ENCODE data around the gene LONP2. TPM values are rescaled to one million over a fixed set of nuclear protein-coding genes. Genes with fewer than 3 reads are reported as not detected.

Gene LONP2
- total and polyA plus RNA-seq, 2 experiments from 2014 or later = 12.4 to 25.2 TPM

DNA sequence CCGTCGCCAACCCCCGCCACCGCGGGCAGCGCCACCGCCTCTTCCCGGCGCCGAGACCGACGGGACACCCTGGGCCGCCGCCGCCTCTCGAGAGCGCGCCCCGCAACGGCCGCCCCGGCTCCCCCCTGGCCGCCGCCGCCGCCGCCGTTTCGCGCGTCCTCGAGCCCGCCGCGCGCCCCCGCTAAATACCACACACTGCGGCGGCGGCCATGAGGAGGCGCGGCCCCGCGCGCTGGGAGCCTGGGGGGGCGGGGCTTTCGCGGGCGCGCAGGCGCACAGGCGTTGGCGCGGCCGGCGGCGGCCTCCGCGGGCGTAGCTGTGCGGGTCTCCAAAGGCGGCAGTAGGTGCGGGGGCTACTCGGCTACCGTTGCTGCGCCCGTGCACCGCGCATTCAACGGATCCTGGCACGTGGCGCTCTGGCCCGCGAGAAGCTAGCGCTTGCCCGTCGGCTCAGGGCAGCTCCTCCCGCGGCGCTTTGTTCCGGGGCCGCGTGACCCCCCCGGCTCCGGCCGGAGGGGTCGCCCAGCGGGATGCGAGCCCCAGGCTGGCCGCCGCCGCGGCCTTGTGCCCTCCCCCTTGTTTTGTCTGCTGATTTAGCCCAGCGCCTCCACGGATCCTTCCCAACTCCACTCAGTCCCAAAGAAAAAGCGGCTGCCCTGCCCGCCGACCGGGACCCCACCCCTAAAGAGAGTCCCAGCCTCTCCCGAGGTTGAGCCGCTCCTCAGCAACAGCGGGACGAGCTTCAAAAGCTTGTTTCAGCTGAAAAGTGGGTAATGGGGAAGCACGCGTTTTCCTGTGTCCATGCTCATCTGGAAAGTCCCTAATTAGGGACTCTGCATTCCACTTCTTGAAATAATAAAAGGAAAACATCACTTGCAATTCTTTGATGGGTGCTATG, 141.4 kb downstream of the LONP2 start, which contains the start of gene SIAH1:
TSS of gene SIAH1 (minus strand) at position 161 of the 898 bp plus-strand sequence. CDS start 22,985 bp downstream, outside the sequence.
- no peaks in the 10 kb centered on the region for H3K27me3 ChIP-seq (ENCODE audit: insufficient read depth)
- H3K36me3 Mint-ChIP-seq (ENCODE audit: low read depth) = peaks cover 3% of the 10 kb centered on the region; the same call in 2 of the 3 replicates
- DNase-seq (ENCODE audit: low spot score) (peak; percentile 89), ATAC-seq (peak; percentile 78)
- H2AFZ ChIP-seq = no peak within 1 kb of the TSS
- H3F3A ChIP-seq (replicated peaks; ENCODE audit: low read depth) = peaks cover 15% of the 10 kb centered on the region
- H3K4me1 ChIP-seq (ENCODE audit: insufficient read depth) = peaks cover 32% of the 10 kb centered on the region
- peak within 1 kb of the TSS; percentile 78 for H3K4me3 ChIP-seq
- H3K4me2 ChIP-seq = peak within 1 kb of the TSS; percentile 90
- H3K79me2 ChIP-seq (replicated peaks; ENCODE audit: insufficient read depth) = peaks cover 40% of the 10 kb centered on the region
- H3K4me1 Mint-ChIP-seq = peaks cover 35% of the 10 kb centered on the region
- peak within 1 kb of the TSS; percentile 99 for H3K27ac Mint-ChIP-seq
- peaks cover under 1% of the 10 kb centered on the region; the same call in 1 of the 2 replicates for H4K20me1 ChIP-seq (replicated peaks; ENCODE audit: insufficient read depth)
- H3K4me3 Mint-ChIP-seq = peak within 1 kb of the TSS; percentile 92
- H3K27ac ChIP-seq (ENCODE audit: low read depth) = peak within 1 kb of the TSS; percentile 99
- no peaks in the 10 kb centered on the region for H3K9me3 Mint-ChIP-seq
- no peaks in the 10 kb centered on the region for H3K36me3 ChIP-seq (ENCODE audit: insufficient read depth)
- peaks cover 7% of the 10 kb centered on the region for H3K27me3 Mint-ChIP-seq (ENCODE audit: insufficient read depth, low read depth, poor library complexity)
- TF ChIP-seq ZNF114 (CRISPR knock-in tag; IDR thresholded peaks at IDR 0.05) (no peak), STAT1 (IDR thresholded peaks at IDR 0.05; ENCODE audit: unreplicated experiment) (no peak), ZNF331 (CRISPR knock-in tag; IDR thresholded peaks at IDR 0.05; ENCODE audit: low read depth) (no peak), POLR2AphosphoS5 (IDR thresholded peaks at IDR 0.05; ENCODE audit: low read depth) (peak; percentile 65; the same call in 1 of the 2 replicates), EZH2phosphoT487 (IDR thresholded peaks at IDR 0.05; ENCODE audit: unreplicated experiment) (no peak), JUNB (IDR thresholded peaks at IDR 0.05; ENCODE audit: unreplicated experiment) (no peak), EZH2 (IDR thresholded peaks at IDR 0.05; ENCODE audit: low read depth, unreplicated experiment) (no peak), CTCF (conservative IDR thresholded peaks at IDR 0.05; ENCODE audit: low read depth in 2 of 2) (no peak), NANOG (IDR thresholded peaks at IDR 0.05; ENCODE audit: borderline replicate concordance) (0 out of 2 replicates have a peak, but pooled peaks have one; percentile 4), CREB1 (CRISPR knock-in tag; IDR thresholded peaks at IDR 0.05; ENCODE audit: low read depth) (0 out of 2 replicates have a peak, but pooled peaks have one; percentile 18)
- TF ChIP-seq, protein P1, sequence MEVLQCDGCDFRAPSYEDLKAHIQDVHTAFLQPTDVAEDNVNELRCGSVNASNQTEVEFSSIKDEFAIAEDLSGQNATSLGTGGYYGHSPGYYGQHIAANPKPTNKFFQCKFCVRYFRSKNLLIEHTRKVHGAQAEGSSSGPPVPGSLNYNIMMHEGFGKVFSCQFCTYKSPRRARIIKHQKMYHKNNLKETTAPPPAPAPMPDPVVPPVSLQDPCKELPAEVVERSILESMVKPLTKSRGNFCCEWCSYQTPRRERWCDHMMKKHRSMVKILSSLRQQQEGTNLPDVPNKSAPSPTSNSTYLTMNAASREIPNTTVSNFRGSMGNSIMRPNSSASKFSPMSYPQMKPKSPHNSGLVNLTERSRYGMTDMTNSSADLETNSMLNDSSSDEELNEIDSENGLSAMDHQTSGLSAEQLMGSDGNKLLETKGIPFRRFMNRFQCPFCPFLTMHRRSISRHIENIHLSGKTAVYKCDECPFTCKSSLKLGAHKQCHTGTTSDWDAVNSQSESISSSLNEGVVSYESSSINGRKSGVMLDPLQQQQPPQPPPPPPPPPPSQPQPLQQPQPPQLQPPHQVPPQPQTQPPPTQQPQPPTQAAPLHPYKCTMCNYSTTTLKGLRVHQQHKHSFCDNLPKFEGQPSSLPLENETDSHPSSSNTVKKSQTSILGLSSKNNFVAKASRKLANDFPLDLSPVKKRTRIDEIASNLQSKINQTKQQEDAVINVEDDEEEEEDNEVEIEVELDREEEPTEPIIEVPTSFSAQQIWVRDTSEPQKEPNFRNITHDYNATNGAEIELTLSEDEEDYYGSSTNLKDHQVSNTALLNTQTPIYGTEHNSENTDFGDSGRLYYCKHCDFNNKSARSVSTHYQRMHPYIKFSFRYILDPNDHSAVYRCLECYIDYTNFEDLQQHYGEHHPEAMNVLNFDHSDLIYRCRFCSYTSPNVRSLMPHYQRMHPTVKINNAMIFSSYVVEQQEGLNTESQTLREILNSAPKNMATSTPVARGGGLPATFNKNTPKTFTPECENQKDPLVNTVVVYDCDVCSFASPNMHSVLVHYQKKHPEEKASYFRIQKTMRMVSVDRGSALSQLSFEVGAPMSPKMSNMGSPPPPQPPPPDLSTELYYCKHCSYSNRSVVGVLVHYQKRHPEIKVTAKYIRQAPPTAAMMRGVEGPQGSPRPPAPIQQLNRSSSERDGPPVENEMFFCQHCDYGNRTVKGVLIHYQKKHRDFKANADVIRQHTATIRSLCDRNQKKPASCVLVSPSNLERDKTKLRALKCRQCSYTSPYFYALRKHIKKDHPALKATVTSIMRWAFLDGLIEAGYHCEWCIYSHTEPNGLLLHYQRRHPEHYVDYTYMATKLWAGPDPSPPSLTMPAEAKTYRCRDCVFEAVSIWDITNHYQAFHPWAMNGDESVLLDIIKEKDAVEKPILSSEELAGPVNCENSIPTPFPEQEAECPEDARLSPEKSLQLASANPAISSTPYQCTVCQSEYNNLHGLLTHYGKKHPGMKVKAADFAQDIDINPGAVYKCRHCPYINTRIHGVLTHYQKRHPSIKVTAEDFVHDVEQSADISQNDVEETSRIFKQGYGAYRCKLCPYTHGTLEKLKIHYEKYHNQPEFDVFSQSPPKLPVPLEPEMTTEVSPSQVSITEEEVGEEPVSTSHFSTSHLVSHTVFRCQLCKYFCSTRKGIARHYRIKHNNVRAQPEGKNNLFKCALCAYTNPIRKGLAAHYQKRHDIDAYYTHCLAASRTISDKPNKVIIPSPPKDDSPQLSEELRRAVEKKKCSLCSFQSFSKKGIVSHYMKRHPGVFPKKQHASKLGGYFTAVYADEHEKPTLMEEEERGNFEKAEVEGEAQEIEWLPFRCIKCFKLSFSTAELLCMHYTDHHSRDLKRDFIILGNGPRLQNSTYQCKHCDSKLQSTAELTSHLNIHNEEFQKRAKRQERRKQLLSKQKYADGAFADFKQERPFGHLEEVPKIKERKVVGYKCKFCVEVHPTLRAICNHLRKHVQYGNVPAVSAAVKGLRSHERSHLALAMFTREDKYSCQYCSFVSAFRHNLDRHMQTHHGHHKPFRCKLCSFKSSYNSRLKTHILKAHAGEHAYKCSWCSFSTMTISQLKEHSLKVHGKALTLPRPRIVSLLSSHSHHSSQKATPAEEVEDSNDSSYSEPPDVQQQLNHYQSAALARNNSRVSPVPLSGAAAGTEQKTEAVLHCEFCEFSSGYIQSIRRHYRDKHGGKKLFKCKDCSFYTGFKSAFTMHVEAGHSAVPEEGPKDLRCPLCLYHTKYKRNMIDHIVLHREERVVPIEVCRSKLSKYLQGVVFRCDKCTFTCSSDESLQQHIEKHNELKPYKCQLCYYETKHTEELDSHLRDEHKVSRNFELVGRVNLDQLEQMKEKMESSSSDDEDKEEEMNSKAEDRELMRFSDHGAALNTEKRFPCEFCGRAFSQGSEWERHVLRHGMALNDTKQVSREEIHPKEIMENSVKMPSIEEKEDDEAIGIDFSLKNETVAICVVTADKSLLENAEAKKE (CRISPR knock-in tag; IDR thresholded peaks at IDR 0.05) = no peak
- TF ChIP-seq, protein P2, sequence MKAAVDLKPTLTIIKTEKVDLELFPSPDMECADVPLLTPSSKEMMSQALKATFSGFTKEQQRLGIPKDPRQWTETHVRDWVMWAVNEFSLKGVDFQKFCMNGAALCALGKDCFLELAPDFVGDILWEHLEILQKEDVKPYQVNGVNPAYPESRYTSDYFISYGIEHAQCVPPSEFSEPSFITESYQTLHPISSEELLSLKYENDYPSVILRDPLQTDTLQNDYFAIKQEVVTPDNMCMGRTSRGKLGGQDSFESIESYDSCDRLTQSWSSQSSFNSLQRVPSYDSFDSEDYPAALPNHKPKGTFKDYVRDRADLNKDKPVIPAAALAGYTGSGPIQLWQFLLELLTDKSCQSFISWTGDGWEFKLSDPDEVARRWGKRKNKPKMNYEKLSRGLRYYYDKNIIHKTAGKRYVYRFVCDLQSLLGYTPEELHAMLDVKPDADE (IDR thresholded peaks at IDR 0.05) = 0 out of 2 replicates have a peak, but pooled peaks have one; percentile 4
- TF ChIP-seq, protein P3, sequence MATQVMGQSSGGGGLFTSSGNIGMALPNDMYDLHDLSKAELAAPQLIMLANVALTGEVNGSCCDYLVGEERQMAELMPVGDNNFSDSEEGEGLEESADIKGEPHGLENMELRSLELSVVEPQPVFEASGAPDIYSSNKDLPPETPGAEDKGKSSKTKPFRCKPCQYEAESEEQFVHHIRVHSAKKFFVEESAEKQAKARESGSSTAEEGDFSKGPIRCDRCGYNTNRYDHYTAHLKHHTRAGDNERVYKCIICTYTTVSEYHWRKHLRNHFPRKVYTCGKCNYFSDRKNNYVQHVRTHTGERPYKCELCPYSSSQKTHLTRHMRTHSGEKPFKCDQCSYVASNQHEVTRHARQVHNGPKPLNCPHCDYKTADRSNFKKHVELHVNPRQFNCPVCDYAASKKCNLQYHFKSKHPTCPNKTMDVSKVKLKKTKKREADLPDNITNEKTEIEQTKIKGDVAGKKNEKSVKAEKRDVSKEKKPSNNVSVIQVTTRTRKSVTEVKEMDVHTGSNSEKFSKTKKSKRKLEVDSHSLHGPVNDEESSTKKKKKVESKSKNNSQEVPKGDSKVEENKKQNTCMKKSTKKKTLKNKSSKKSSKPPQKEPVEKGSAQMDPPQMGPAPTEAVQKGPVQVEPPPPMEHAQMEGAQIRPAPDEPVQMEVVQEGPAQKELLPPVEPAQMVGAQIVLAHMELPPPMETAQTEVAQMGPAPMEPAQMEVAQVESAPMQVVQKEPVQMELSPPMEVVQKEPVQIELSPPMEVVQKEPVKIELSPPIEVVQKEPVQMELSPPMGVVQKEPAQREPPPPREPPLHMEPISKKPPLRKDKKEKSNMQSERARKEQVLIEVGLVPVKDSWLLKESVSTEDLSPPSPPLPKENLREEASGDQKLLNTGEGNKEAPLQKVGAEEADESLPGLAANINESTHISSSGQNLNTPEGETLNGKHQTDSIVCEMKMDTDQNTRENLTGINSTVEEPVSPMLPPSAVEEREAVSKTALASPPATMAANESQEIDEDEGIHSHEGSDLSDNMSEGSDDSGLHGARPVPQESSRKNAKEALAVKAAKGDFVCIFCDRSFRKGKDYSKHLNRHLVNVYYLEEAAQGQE (IDR thresholded peaks at IDR 0.05; ENCODE audit: unreplicated experiment) = no peak
- no peaks in the 10 kb centered on the region for H3K9me2 ChIP-seq (ENCODE audit: insufficient read depth)

Measured in GM23338 (cell line).